HG03571 (cell line): ENCODE results near the gene TIMP2.
"Not testable (repeated sequence)": the region's sequence is repeated elsewhere in the genome, so short reads cannot be mapped to it uniquely, and the experiment has no call there.

Source experiments
- ATAC-seq: cut with Tn5 transposase; IDR thresholded peaks from one replicate; pipeline ENCODE4 v1.9.1; 2021; ENCODE audit not compliant: unreplicated experiment

TIMP2 gene, protein sequence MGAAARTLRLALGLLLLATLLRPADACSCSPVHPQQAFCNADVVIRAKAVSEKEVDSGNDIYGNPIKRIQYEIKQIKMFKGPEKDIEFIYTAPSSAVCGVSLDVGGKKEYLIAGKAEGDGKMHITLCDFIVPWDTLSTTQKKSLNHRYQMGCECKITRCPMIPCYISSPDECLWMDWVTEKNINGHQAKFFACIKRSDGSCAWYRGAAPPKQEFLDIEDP

GRCh38 chr17:78925234-78925633, at the start of gene TIMP2:
TIMP2 (minus strand) TSS chr17:78925387; CDS start chr17:78925088, 299 bp downstream.
- ATAC-seq: no peak

GRCh38 chr17:78973792-78974520, 48.8 kb upstream of the TIMP2 start:
- ATAC-seq: no peak

DNA sequence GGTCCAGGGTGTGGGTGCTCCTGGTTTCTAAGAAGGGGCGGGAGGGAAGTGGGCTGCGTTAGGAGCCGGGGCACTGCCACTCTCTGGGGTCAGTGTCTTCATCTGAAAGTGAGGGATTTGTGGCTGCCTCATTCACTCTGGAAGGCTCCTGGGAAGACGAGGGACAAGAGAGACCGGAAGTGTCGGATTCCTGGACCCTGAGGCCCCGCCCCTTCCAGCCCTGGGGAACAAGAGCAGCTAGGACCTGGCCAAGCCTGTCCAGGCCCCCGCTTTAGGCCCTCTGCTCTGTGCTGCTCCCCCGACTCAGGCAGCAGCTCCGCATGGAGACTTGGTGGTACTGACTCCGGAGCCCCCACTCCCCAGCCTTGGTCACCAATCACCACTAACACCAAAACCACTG, 48.0 kb upstream of the TIMP2 start:
- no peak for ATAC-seq

DNA sequence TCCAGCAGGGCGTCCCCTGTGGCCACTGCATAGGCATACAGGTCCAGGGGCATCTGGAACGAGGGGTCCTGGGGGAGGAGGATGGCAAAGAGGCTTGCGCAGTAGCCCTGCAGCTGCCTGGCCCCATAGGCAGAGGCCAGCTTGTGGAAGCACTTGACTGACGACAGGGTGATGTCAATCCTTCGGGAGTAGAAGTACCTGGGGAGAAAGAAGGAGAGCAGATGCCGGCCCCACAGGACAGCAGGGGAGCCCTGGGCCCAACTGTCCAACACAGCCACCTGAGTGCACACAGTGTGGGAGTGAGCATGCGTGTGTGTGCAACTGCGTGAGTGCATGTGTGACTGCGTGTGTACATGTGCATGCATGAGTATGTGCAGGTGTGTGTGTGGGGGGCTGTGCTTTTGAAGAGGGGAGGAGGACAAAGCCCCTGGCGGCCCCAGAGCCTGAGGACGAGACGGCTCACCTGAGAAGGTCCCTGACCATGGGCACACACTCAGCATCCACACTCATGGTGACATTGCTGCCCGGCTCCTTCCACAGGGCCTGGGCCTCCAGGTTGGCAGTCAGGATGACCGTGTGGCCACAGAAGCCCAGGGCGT, 47.4 kb upstream of the TIMP2 start:
- ATAC-seq: no peak

GRCh38 chr17:78971756-78972506, 46.7 kb upstream of the TIMP2 start:
- no peak for ATAC-seq

- ATAC-seq: no peak
Measured at GRCh38 chr17:78970834-78971755, 45.9 kb upstream of the TIMP2 start.

GRCh38 chr17:78969865-78970264, 44.7 kb upstream of the TIMP2 start:
- ATAC-seq: no peak

DNA sequence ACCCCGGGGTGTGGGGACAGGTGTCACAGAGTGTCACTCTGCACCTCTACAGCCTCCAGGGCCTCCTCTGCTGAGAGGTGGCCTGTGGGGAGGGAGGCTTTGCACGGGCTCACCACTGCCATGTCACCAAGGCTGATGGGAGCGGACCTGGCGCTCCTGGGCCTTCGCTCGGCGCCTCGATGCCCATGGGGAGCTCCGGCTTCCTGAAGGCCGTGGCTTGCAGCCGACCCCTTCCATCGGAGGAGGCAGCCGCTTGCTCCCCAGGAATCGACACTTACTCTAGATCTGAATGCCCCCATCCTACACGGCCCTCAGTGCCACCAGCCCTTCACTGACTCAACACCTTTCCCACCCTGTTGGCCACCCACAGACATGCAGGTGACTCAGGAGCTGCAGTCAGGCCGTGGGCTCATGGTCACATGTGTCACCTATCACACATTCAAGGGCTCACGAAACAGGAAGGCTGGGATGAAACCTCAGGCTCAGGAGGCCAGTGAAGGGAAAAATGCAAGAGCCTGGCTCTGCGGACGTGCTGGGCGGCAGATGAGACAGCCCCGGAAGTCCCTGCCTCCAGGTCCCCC, 42.7 kb upstream of the TIMP2 start:
- ATAC-seq: no peak

DNA sequence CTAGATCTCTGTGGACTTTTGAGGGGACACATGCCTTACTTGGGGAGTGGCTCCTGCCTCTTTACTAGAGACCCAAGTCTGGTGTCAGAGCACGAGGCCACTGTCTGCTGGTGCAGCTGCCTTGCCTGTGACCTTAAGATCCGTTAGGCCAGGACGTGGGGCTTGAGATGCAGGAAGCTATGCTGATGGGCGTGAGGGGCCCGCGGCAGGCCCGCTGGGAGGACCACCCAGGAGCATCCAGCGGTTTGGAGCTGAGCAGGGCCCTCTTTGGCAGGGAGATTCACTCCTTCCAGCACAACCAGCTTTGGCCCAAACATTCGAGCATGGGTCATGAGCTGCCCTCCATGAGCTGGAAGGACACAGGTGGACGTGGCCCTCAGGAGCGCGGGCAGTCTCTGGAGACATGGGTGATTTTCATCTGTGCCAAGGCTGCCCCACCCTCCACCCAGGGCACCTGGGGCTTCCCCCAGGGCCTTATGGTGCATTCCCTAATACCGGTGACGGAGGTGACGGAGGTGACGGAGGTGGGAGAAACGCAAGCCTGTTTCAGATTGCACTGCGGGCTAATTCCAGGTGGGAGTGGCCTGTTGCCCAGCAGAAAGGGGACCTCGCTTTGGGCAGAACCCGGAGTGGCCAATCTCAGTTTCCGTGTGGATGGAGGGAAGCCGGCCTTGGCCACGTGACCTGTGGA, 41.9 kb upstream of the TIMP2 start:
- no peak for ATAC-seq

GRCh38 chr17:78966123-78966813, 41.1 kb upstream of the TIMP2 start:
- ATAC-seq: no peak

DNA sequence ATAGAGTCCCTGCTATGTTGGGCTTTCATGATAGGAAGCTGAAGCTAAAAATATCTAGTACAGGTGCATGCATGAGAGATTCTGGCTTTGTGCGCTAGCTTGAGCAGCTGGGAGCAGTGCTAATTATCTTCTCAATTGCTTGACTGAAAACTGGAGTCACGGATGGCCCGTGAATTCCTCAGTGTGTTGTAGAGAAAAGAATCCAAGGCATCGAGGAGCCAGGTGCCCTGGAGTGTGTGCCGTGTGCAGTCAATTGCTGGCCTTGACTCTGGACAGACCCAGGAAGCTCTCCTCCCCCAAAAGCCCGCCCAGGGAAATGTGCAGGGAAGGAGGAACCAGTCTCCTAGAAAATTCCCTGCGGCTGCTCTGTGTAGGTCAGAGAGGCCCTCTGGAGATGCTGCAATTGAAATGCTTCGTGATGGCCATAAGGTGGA, 40.3 kb upstream of the TIMP2 start:
- no peak for ATAC-seq

- ATAC-seq: no peak
Measured at GRCh38 chr17:78963378-78963777, 38.2 kb upstream of the TIMP2 start.

DNA sequence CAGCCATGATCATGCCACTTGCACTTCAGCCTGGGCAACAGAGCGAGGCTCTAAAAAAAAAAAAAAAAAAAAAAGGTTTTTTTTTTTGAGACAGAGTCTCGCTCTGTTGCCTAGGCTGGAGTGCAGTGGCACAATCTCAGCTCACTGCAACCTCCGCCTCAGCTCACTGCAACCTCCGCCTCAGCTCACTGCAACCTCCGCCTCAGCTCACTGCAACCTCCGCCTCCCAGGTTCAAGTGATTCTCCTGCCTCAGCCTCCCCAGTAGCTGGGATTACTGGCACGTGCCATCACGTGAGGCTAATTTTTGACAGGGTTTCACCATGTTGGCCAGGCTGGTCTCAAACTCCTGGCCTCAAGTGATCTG, 37.8 kb upstream of the TIMP2 start:
- not testable (repeated sequence) for ATAC-seq

GRCh38 chr17:78962345-78962983, 37.3 kb upstream of the TIMP2 start:
- ATAC-seq: no peak

- no peak for ATAC-seq
Measured at GRCh38 chr17:78961571-78961970, 36.4 kb upstream of the TIMP2 start.

DNA sequence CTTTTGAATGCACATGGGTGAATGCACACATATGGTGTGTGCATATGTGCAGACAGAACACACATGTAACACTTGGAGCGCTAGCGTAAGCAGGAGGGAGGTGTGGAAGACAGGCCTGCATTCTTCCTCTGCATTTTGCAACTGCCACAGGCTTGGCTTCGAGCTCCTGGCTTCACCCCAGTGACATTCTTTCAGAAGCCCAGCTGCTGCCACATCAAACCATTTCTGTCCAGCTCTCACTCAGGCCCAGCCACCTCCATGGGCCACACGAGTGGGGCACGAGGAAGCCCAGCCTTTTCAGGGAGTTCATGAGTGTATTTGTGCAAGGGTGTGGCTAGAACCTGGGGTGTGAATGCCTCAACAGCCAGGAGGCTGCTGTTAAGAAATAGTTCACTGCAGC, 35.7 kb upstream of the TIMP2 start:
- no peak for ATAC-seq

- ATAC-seq: no peak
Measured at GRCh38 chr17:78959803-78960202, 34.6 kb upstream of the TIMP2 start.

GRCh38 chr17:78958641-78959127, 33.5 kb upstream of the TIMP2 start:
- no peak for ATAC-seq
